Upper lobe of left lung (tissue), 4 donors: Measurements from ENCODE around the gene PCBP4.

Source experiments
- CTCF ChIP-seq, 6 experiments: fragments of 450-650 bp in 4 of 6; fragments of 200-600 bp in 2 of 6; sonication (generic) in 2 of 6; IDR thresholded peaks; one replicate each; pipeline ENCODE4 v1.5.1; 2016 to 2019; ENCODE audit warnings: antibody characterized with exemption in 6 of 6
- EP300 ChIP-seq, 4 donors: sonication (generic); formaldehyde crosslinking; IDR thresholded peaks; one replicate each; pipeline ENCODE4 v1.5.1; 2017; ENCODE audit warnings: antibody characterized with exemption in 4 of 4, control low read depth in 2 of 4
- POLR2A ChIP-seq, 4 donors: fragments of 450-650 bp; IDR thresholded peaks; one replicate each; pipeline ENCODE4 v1.5.1; 2016 to 2017; ENCODE audit warnings: antibody characterized with exemption in 4 of 4, mild to moderate bottlenecking in 2 of 4

GRCh38 chr3:51978143-51978502 lies 10.9 kb upstream of the PCBP4 start:
- no peak for TF ChIP-seq POLR2A (IDR thresholded peaks at IDR 0.05)
- no peak for TF ChIP-seq CTCF (IDR thresholded peaks at IDR 0.05)
- no peak for TF ChIP-seq EP300 (IDR thresholded peaks at IDR 0.05)
